HL-60/S4 (cell line): ENCODE data around the gene CFAP57.

Source experiments
- in situ Hi-C: fragments of 300-500 bp; cut with MboI; formaldehyde crosslinking; loops from 2 replicates; pipeline ENCODE4 v1.14.3; 2022; ENCODE audit warnings: low sequenced_read_pairs

Gene CFAP57

GRCh38 chr1:43251024-43251423 is 78.9 kb downstream of the CFAP57 start:
- in situ Hi-C loops: no loop called here

GRCh38 chr1:43252225-43252624 is 80.1 kb downstream of the CFAP57 start:
- in situ Hi-C loops: no loop called here

- in situ Hi-C loops: no loop called here
Measured at GRCh38 chr1:43253173-43253572, 81.0 kb downstream of the CFAP57 start.

GRCh38 chr1:43253876-43254275 is 81.7 kb downstream of the CFAP57 start:
- in situ Hi-C loops: no loop called here

GRCh38 chr1:43255438-43256210 is 83.5 kb downstream of the CFAP57 start:
- in situ Hi-C loops: no loop called here

- in situ Hi-C loops: no loop called here
Measured at GRCh38 chr1:43256675-43257570, 84.8 kb downstream of the CFAP57 start.

GRCh38 chr1:43258370-43258769 is 86.2 kb downstream of the CFAP57 start:
- in situ Hi-C loops: no loop called here

- in situ Hi-C loops: no loop called here
Measured at GRCh38 chr1:43265431-43265830, 93.3 kb downstream of the CFAP57 start.

- in situ Hi-C loops: no loop called here
Measured at GRCh38 chr1:43266881-43267280, 94.8 kb downstream of the CFAP57 start.

- in situ Hi-C loops: no loop called here
Measured at GRCh38 chr1:43267291-43267805, 95.2 kb downstream of the CFAP57 start.

GRCh38 chr1:43267818-43268425 is 95.8 kb downstream of the CFAP57 start:
- in situ Hi-C loops: no loop called here

- in situ Hi-C loops: no loop called here
Measured at GRCh38 chr1:43269627-43270375, 97.7 kb downstream of the CFAP57 start, which contains the start of gene TMEM125. TMEM125 (plus strand) TSS chr1:43269983; CDS start chr1:43272723, 2,740 bp downstream.

GRCh38 chr1:43270421-43271095 is 98.4 kb downstream of the CFAP57 start:
- in situ Hi-C loops: no loop called here

- in situ Hi-C loops: no loop called here
Measured at GRCh38 chr1:43271186-43272118, 99.3 kb downstream of the CFAP57 start.

GRCh38 chr1:43272161-43272560 is 100.0 kb downstream of the CFAP57 start:
- in situ Hi-C loops: no loop called here

GRCh38 chr1:43272576-43273571 is 100.7 kb downstream of the CFAP57 start:
- in situ Hi-C loops: no loop called here

- in situ Hi-C loops: no loop called here
Measured at GRCh38 chr1:43273708-43274107, 101.6 kb downstream of the CFAP57 start.
